Lower lobe of right lung (tissue), 2 donors: ENCODE results near the gene AKR1D1. TPM values are rescaled to one million over a fixed set of nuclear protein-coding genes. Genes with fewer than 3 reads are reported as not detected.

ENCODE experiments used
- ATAC-seq, 2 donors: fragments of 200-7000 bp; cut with Tn5 transposase; one replicate each; pipeline ENCODE4 v1.9.1; 2020 to 2022; ENCODE audit warnings: mild to moderate bottlenecking in 2 of 2, moderate library complexity in 2 of 2
- DNase-seq: peaks from one replicate; pipeline ENCODE4 v3.0.0-alpha.2; 2020
- H3K27ac ChIP-seq: fragments of 200-600 bp; one replicate; pipeline ENCODE4 v1.8.0; 2022
- H3K27me3 ChIP-seq: fragments of 200-600 bp; one replicate; pipeline ENCODE4 v1.8.0; 2022; ENCODE audit warnings: low read depth
- H3K36me3 ChIP-seq: fragments of 200-600 bp; one replicate; pipeline ENCODE4 v1.8.0; 2022; ENCODE audit warnings: mild to moderate bottlenecking
- H3K4me1 ChIP-seq: fragments of 200-600 bp; one replicate; pipeline ENCODE4 v1.8.0; 2022
- H3K4me3 ChIP-seq: fragments of 200-600 bp; one replicate; pipeline ENCODE4 v1.8.0; 2022; ENCODE audit warnings: mild to moderate bottlenecking
- H3K9me3 ChIP-seq: fragments of 200-600 bp; one replicate; pipeline ENCODE4 v1.8.0; 2022
- CTCF ChIP-seq: fragments of 200-600 bp; IDR thresholded peaks from one replicate; pipeline ENCODE4 v1.8.0; 2022; ENCODE audit warnings: antibody characterized with exemption, mild to moderate bottlenecking
- intact Hi-C: fragments of 100-400 bp; cut with DNase I; formaldehyde crosslinking; loops from one replicate; pipeline ENCODE4 v1.11.0; 2022
- total RNA-seq: library from RNA; stranded (reverse); fragmentation: NEBNext Ultra II Directional; extraction: Animal tissue kit (Norgen Biotek cat#: 25700); gene quantifications from one replicate; pipeline ENCODE4 v1.2.1, GENCODE V29; 2021
- donor health status: DM: no; HTN: yes; CAD: no; lungs with severe emphysema.

Gene AKR1D1
- total RNA-seq, 1 donor from 2014 or later = not detected

GRCh38 chr7:138115047-138115446 is 38.8 kb downstream of the AKR1D1 start:
- Histone ChIP-seq H3K27ac (no peak overlapping the region), H3K9me3 (no peaks in the 10 kb centered on the region), H3K36me3 (no peaks in the 10 kb centered on the region), H3K27me3 (no peaks in the 10 kb centered on the region), H3K4me3 (no peak overlapping the region), H3K4me1 (no peaks in the 10 kb centered on the region)
- DNase-seq (no peak), ATAC-seq (no peak)
- intact Hi-C loops = no loop called here
- TF ChIP-seq CTCF = no peak

DNA sequence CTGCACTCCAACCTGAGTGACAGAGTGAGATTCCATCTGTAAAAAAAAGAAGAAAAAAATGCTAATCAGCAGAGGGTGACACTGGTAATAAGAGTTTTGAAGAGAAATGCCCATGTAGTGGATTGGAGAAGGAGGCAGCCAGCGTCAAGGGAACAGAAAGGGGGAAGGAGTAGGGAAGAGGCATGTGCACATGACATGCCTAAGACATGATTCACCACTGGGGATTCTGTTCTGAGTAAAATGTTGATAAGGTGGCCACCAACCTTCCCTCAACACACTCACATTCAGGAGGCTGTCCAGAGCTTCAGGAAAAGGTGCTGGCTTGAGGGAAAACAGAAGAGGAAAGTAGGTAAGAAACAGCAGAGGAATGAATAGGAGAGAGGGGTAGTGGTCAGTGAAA is 39.9 kb downstream of the AKR1D1 start:
- ATAC-seq = no peak
- TF ChIP-seq CTCF = no peak

GRCh38 chr7:138116892-138117291 is 40.6 kb downstream of the AKR1D1 start:
- Histone ChIP-seq H3K36me3 (no peaks in the 10 kb centered on the region), H3K9me3 (no peaks in the 10 kb centered on the region), H3K27ac (no peak overlapping the region), H3K4me1 (no peaks in the 10 kb centered on the region), H3K27me3 (no peaks in the 10 kb centered on the region), H3K4me3 (no peak overlapping the region)
- DNase-seq (no peak), ATAC-seq (no peak)
- no peak for TF ChIP-seq CTCF
- intact Hi-C loops = no loop called here

More for the DNA sequence above, 39.9 kb downstream of the AKR1D1 start:
- Histone ChIP-seq H3K27me3 (no peaks in the 10 kb centered on the region), H3K4me3 (no peak overlapping the region), H3K4me1 (no peaks in the 10 kb centered on the region), H3K27ac (no peak overlapping the region), H3K9me3 (no peaks in the 10 kb centered on the region), H3K36me3 (no peaks in the 10 kb centered on the region)
- no peak for DNase-seq
- intact Hi-C loops = no loop called here

DNA sequence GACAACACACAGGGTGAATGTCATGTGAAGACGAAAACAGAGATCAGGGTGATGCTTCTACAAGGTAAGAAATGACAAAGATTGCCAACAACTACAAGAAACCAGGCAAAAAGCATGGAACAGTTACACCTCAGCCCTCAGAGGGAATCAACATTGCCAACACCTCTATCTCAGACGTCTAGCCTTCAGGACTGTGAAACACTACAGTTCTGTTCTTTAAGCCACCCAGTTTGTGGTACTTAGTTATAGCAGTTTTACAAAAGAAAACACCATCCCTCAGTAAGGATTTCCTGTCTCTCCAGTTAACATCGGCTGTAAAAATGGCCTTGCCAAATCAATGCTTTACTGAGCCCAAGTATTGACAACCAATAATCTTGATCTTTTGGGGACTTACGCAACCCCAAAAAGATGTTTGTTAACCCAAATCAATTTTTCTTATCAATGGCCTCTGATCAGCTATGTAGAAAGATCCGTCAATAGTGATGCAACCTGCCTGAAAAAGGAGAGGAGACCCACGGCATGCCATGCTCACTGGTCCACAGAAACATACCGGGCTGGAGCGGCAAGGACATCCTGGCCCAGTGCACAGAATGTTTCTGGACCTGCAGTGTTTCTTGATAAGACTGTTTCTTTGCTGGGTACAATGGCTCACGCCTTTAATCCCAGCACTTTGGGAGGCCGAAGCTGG is 44.0 kb downstream of the AKR1D1 start:
- TF ChIP-seq CTCF = no peak
- H3K27me3 ChIP-seq = no peaks in the 10 kb centered on the region
- no peak for DNase-seq
- no peak for ATAC-seq
- intact Hi-C loops = no loop called here
- H3K9me3 ChIP-seq = no peaks in the 10 kb centered on the region
- no peak overlapping the region for H3K27ac ChIP-seq
- H3K4me1 ChIP-seq = peaks cover 7% of the 10 kb centered on the region
- no peak overlapping the region for H3K4me3 ChIP-seq
- no peaks in the 10 kb centered on the region for H3K36me3 ChIP-seq

DNA sequence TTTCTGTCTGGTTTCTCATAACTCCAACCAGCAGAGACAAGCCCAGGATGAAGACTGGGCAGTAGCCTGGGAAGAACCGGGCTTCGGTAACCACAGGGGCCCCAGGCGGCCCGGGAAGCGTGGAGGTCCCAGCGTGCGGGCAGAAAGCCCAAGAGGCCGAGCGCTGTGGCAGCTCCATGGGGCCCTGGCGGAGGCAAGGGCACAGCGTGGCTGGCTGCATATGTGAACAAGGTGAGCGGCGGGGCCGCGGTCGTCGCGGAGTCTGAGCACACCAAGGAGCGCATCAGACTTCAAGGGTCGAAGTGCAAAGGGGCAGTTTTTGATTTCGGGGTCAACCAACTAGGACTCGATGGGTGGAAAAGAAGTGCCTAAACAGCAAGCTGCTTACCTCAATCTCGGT is 45.9 kb downstream of the AKR1D1 start:
- Histone ChIP-seq H3K9me3 (no peaks in the 10 kb centered on the region), H3K27ac (no peak overlapping the region), H3K4me3 (no peak overlapping the region), H3K27me3 (no peaks in the 10 kb centered on the region), H3K4me1 (peaks cover 9% of the 10 kb centered on the region), H3K36me3 (no peaks in the 10 kb centered on the region)
- no peak for ATAC-seq
- TF ChIP-seq CTCF = no peak
- intact Hi-C loops = no loop called here
- DNase-seq = no peak
